H9 (cell line): ENCODE measurements around the gene PLEKHA7. TPM values are rescaled to one million over a fixed set of nuclear protein-coding genes. Genes with fewer than 3 reads are reported as not detected.

Experiments
- DNase-seq: peaks from one replicate; pipeline ENCODE4 v3.0.0-alpha.2; 2017
- H2AFZ ChIP-seq: one replicate; pipeline ENCODE4 v1.6.1; 2013; ENCODE audit warnings: mild to moderate bottlenecking, low read length, control low read depth, moderate library complexity
- H2AK5ac ChIP-seq: 2 replicates; pipeline ENCODE4 v1.6.1; 2013; ENCODE audit warnings: low read length, control low read depth, mixed read lengths; ENCODE audit not compliant: insufficient read length
- H2BK120ac ChIP-seq: one replicate; pipeline ENCODE4 v1.6.1; 2013; ENCODE audit warnings: low read depth, mild to moderate bottlenecking, low read length, control low read depth, inconsistent platforms; ENCODE audit not compliant: poor library complexity, severe bottlenecking
- H2BK12ac ChIP-seq: 2 replicates; pipeline ENCODE4 v1.6.1; 2013; ENCODE audit warnings: low read length, control low read depth, mixed read lengths, low read depth; ENCODE audit not compliant: insufficient read length
- H2BK15ac ChIP-seq: 2 replicates; pipeline ENCODE4 v1.6.1; 2013; ENCODE audit warnings: low read depth, low read length, control low read depth
- H2BK20ac ChIP-seq: one replicate; pipeline ENCODE4 v1.6.1; 2013; ENCODE audit warnings: low read depth, mild to moderate bottlenecking, low read length, control low read depth, inconsistent platforms; ENCODE audit not compliant: poor library complexity, severe bottlenecking
- H2BK5ac ChIP-seq: 2 replicates; pipeline ENCODE4 v1.6.1; 2013; ENCODE audit warnings: low read length, control low read depth, mixed read lengths; ENCODE audit not compliant: insufficient read length
- H3K14ac ChIP-seq: 2 replicates; pipeline ENCODE4 v1.6.1; 2013; ENCODE audit warnings: low read length, control low read depth; ENCODE audit not compliant: insufficient read depth
- H3K18ac ChIP-seq: 2 replicates; pipeline ENCODE4 v1.6.1; 2013; ENCODE audit warnings: low read depth, mild to moderate bottlenecking, mixed read lengths, low read length, control low read depth; ENCODE audit not compliant: insufficient read length
- H3K23ac ChIP-seq: 2 replicates; pipeline ENCODE4 v1.6.1; 2013; ENCODE audit warnings: low read length, control low read depth, mixed read lengths, low read depth; ENCODE audit not compliant: insufficient read length
- H3K23me2 ChIP-seq: 2 replicates; pipeline ENCODE4 v1.6.1; 2013; ENCODE audit warnings: low read depth, mild to moderate bottlenecking, mixed read lengths, low read length, control low read depth; ENCODE audit not compliant: insufficient read length, poor library complexity, severe bottlenecking
- H3K27ac ChIP-seq: 2 replicates; pipeline ENCODE4 v1.5.1; 2013; ENCODE audit warnings: low read length, control low read depth, mixed read lengths, low read depth; ENCODE audit not compliant: insufficient read length
- H3K27me3 ChIP-seq: 2 replicates; pipeline ENCODE4 v1.6.1; 2013; ENCODE audit warnings: low read length, control low read depth, inconsistent platforms; ENCODE audit not compliant: insufficient read depth
- H3K4ac ChIP-seq: 2 replicates; pipeline ENCODE4 v1.6.1; 2013; ENCODE audit warnings: low read depth, mild to moderate bottlenecking, control low read depth, inconsistent platforms, low read length, moderate library complexity
- H3K4me1 ChIP-seq: 2 replicates; pipeline ENCODE4 v1.6.1; 2013; ENCODE audit warnings: low read length, control low read depth, inconsistent platforms; ENCODE audit not compliant: insufficient read depth
- H3K4me2 ChIP-seq: 2 replicates; pipeline ENCODE4 v1.6.1; 2013; ENCODE audit warnings: low read length, control low read depth, mixed read lengths; ENCODE audit not compliant: insufficient read length, insufficient read depth
- H3K56ac ChIP-seq: 2 replicates; pipeline ENCODE4 v1.6.1; 2013; ENCODE audit warnings: low read depth, mild to moderate bottlenecking, mixed read lengths, low read length, control low read depth; ENCODE audit not compliant: insufficient read length
- H3K79me1 ChIP-seq: 2 replicates; pipeline ENCODE4 v1.6.1; 2013; ENCODE audit warnings: low read depth, mild to moderate bottlenecking, moderate library complexity, low read length, control low read depth, inconsistent platforms; ENCODE audit not compliant: insufficient read depth, poor library complexity, severe bottlenecking
- H3K79me2 ChIP-seq: 2 replicates; pipeline ENCODE4 v1.6.1; 2013; ENCODE audit warnings: low read length, control low read depth, inconsistent platforms; ENCODE audit not compliant: insufficient read depth
- H3K9ac ChIP-seq: 2 replicates; pipeline ENCODE4 v1.6.1; 2013; ENCODE audit warnings: low read length, control low read depth, mixed read lengths; ENCODE audit not compliant: insufficient read length; ENCODE audit errors: extremely low read depth
- H3K9me3 ChIP-seq: one replicate; pipeline ENCODE4 v1.6.1; 2013; ENCODE audit warnings: low read depth, low read length, inconsistent platforms; ENCODE audit not compliant: control insufficient read depth
- H3T11ph ChIP-seq: one replicate; pipeline ENCODE4 v1.6.1; 2013; ENCODE audit warnings: mild to moderate bottlenecking, low read length, control low read depth, inconsistent platforms
- H4K20me1 ChIP-seq: one replicate; pipeline ENCODE4 v1.6.1; 2013; ENCODE audit not compliant: control insufficient read depth, insufficient read length, insufficient read depth
- H4K5ac ChIP-seq: 2 replicates; pipeline ENCODE4 v1.6.1; 2013; ENCODE audit warnings: low read depth, mild to moderate bottlenecking, mixed read lengths, low read length, control low read depth; ENCODE audit not compliant: insufficient read length
- H4K8ac ChIP-seq: replicated peaks from 2 replicates; pipeline ENCODE4 v1.6.1; 2013; ENCODE audit warnings: low read length, control low read depth, mixed read lengths, low read depth; ENCODE audit not compliant: insufficient read length
- H4K91ac ChIP-seq: 2 replicates; pipeline ENCODE4 v1.6.1; 2013; ENCODE audit warnings: low read depth, mild to moderate bottlenecking, moderate library complexity, mixed read lengths, low read length, control low read depth; ENCODE audit not compliant: insufficient read length
- H3K27ac Mint-ChIP-seq, 3 experiments: 2 replicates in 2 of 3; 3 replicates in 1 of 3; pipeline ENCODE4 v1.8.0; 2020 to 2021; ENCODE audit warnings: mixed read lengths in 3 of 3, mild to moderate bottlenecking in 1 of 3, moderate library complexity in 1 of 3
- H3K27me3 Mint-ChIP-seq: 2 replicates; pipeline ENCODE4 v1.8.0; 2021; ENCODE audit warnings: low read depth, mild to moderate bottlenecking, moderate library complexity, mixed read lengths
- H3K36me3 Mint-ChIP-seq, 3 experiments: 2 replicates in 2 of 3; 3 replicates in 1 of 3; pipeline ENCODE4 v1.8.0; 2020 to 2021; ENCODE audit warnings: low read depth in 3 of 3, mixed read lengths in 3 of 3; ENCODE audit not compliant: insufficient read depth in 1 of 3
- H3K4me1 Mint-ChIP-seq, 2 experiments: 2 replicates each; pipeline ENCODE4 v1.8.0; 2020; ENCODE audit warnings: mixed read lengths in 2 of 2
- H3K4me3 Mint-ChIP-seq, 2 experiments: 2 replicates in 1 of 2; 3 replicates in 1 of 2; pipeline ENCODE4 v1.8.0; 2020 to 2021; ENCODE audit warnings: mild to moderate bottlenecking in 2 of 2, mixed read lengths in 2 of 2, moderate library complexity in 1 of 2
- H3K9me3 Mint-ChIP-seq, 2 experiments: 2 replicates in 1 of 2; 3 replicates in 1 of 2; pipeline ENCODE4 v1.8.0; 2020; ENCODE audit warnings: mild to moderate bottlenecking in 2 of 2, mixed read lengths in 2 of 2, moderate library complexity in 1 of 2
- WGBS: extraction: QIAGEN DNeasy Blood & Tissue Kit; methylation state at CpG from one replicate; pipeline ENCODE4 v1.1.7; 2013; ENCODE audit warnings: missing lambda C conversion rate, low lambda C conversion rate, mixed read lengths; ENCODE audit not compliant: insufficient read length; ENCODE audit errors: extremely low coverage; 5-methylcytosine and 5-hydroxymethylcytosine counted together
- total RNA-seq: library from RNA; stranded (reverse); gene quantifications from 2 replicates; pipeline ENCODE4 v1.2.1, GENCODE V29; 2021
- TF ChIP-seq, protein P1 (sequence below): fragments of 200-600 bp; sonication (generic); conservative IDR thresholded peaks from 3 replicates; pipeline ENCODE4 v1.8.0; 2021; ENCODE audit warnings: antibody characterized with exemption, mild to moderate bottlenecking

Gene PLEKHA7
- total RNA-seq, 1 experiment from 2014 or later = 21.0 TPM

DNA sequence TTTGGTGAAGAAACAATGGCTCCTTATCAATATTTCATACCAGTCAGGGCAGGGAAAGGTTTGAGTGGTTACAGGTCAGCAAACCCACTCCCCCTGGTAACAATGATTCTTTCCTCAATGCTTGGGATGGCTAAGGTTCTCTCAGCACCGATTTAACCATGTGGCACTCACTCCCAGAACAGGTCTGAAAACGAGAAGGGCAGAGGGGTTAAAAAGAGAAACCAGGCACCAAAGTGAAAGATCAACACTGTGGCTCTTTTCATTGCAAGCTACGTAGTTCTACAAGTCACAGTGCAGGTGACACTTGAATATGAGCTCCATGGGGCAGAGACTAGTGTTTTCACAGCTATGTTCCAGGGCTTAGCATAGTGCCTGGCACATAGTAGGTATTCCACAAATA lies 132.4 kb downstream of the PLEKHA7 start:
- H2BK5ac ChIP-seq = no peak overlapping the region
- H2AK5ac ChIP-seq = no peak overlapping the region
- H4K8ac ChIP-seq = no peak overlapping the region
- H3K4me1 ChIP-seq = peaks cover 9% of the 10 kb centered on the region; the same call in 1 of the 2 replicates
- no peaks in the 10 kb centered on the region for H3K27me3 ChIP-seq
- no peak overlapping the region for H3K4me3 Mint-ChIP-seq
- no peak overlapping the region for H3K27ac ChIP-seq
- no peak overlapping the region for H3K14ac ChIP-seq
- H3K18ac ChIP-seq = no peak overlapping the region
- peaks cover 0 to 3% (median 0%) of the 10 kb centered on the region in 3 experiments; a peak in 2 of 7 replicates for H3K36me3 Mint-ChIP-seq
- no peak overlapping the region for H3K56ac ChIP-seq
- DNase-seq = no peak
- H3K4me1 Mint-ChIP-seq = peaks cover 40% of the 10 kb centered on the region in 2 experiments
- H2BK15ac ChIP-seq = no peak overlapping the region
- H2BK12ac ChIP-seq = no peak overlapping the region
- 0 out of 5 replicates have a peak, but pooled peaks cover 0 to under 1% of the 10 kb centered on the region in 2 experiments for H3K9me3 Mint-ChIP-seq
- no peak overlapping the region for H3K4ac ChIP-seq
- TF ChIP-seq, protein P1, sequence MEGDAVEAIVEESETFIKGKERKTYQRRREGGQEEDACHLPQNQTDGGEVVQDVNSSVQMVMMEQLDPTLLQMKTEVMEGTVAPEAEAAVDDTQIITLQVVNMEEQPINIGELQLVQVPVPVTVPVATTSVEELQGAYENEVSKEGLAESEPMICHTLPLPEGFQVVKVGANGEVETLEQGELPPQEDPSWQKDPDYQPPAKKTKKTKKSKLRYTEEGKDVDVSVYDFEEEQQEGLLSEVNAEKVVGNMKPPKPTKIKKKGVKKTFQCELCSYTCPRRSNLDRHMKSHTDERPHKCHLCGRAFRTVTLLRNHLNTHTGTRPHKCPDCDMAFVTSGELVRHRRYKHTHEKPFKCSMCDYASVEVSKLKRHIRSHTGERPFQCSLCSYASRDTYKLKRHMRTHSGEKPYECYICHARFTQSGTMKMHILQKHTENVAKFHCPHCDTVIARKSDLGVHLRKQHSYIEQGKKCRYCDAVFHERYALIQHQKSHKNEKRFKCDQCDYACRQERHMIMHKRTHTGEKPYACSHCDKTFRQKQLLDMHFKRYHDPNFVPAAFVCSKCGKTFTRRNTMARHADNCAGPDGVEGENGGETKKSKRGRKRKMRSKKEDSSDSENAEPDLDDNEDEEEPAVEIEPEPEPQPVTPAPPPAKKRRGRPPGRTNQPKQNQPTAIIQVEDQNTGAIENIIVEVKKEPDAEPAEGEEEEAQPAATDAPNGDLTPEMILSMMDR = no peak
- no peak overlapping the region for H3K27ac Mint-ChIP-seq
- H4K20me1 ChIP-seq = no peaks in the 10 kb centered on the region
- no peaks in the 10 kb centered on the region for H3K27me3 Mint-ChIP-seq
- H3K79me2 ChIP-seq = no peaks in the 10 kb centered on the region
- WGBS = no CpG with 5 or more reads among the region's 3 CpGs
- H4K5ac ChIP-seq = no peak overlapping the region
- no peak overlapping the region for H2BK120ac ChIP-seq
- H3K4me2 ChIP-seq = no peak overlapping the region
- H3T11ph ChIP-seq = no peak overlapping the region
- no peak overlapping the region for H2BK20ac ChIP-seq
- H2AFZ ChIP-seq = no peak overlapping the region
- H3K9ac ChIP-seq = no peak overlapping the region
- H3K79me1 ChIP-seq = no peaks in the 10 kb centered on the region
- no peak overlapping the region for H3K23ac ChIP-seq
- no peak overlapping the region for H4K91ac ChIP-seq
- H3K23me2 ChIP-seq = no peaks in the 10 kb centered on the region
- H3K9me3 ChIP-seq = no peaks in the 10 kb centered on the region
